PFSK-1 (cell line): ENCODE measurements around the gene TECTA.

Experiments
- FOXP2 ChIP-seq: optimal IDR thresholded peaks from 2 replicates; pipeline ENCODE3; 2011; ENCODE audit warnings: borderline replicate concordance, control low read depth, inconsistent platforms; ENCODE audit not compliant: insufficient read depth; ENCODE audit errors: extremely low read length, extremely low read depth
- SIN3A ChIP-seq: IDR thresholded peaks from 2 replicates; pipeline ENCODE4 v1.6.1; 2012; ENCODE audit warnings: mild to moderate bottlenecking, low read length, moderate library complexity, borderline replicate concordance; ENCODE audit not compliant: insufficient read depth

GRCh38 chr11:121106812-121107211 lies 5.8 kb downstream of the TECTA start:
- no peak for TF ChIP-seq SIN3A
- TF ChIP-seq FOXP2: no peak
